ENCODE results near the gene SP140. TPM values are rescaled to one million over a fixed set of nuclear protein-coding genes. Genes with fewer than 3 reads are reported as not detected.

The SP140 gene
- total and polyA plus RNA-seq, 2 of the 8 experiments (the other 6 are each of a cell fraction or from before 2014, with no cell fraction given) = 0.23 to 1.3 TPM

DNA sequence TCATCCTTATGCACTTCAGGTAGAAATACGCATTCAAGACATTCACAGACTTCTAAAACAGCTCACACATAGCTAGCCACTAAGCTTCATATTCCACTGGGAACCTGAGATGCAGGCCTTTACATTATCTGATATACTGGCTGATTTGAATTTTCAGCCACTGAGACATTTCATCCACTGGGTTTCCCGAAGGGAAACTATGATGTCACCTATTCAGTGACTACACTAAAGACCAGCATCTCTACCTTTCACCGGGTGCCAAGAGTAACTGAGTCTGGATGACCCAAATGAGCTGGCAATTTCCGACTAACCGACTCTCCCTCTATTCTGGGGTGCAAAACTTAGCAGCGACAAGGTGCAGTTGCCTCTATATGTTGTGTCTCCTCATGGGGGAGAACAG lies 69.7 kb downstream of the SP140 start (continued):
- TF ChIP-seq EP300 (IDR thresholded peaks at IDR 0.05; ENCODE audit: borderline replicate concordance in 1 of 2, low read depth in 2 of 2, low read length in 2 of 2) (no peak), ZNF274 (IDR thresholded peaks at IDR 0.05; ENCODE audit: borderline replicate concordance, extremely low read depth, low read length) (no peak), SRF (IDR thresholded peaks at IDR 0.05; ENCODE audit: low read depth, low read length) (no peak), SP1 (IDR thresholded peaks at IDR 0.05; ENCODE audit: low read depth, low read length) (no peak), POLR2A (IDR thresholded peaks at IDR 0.05; ENCODE audit: control extremely low read depth in 1 of 2, low read depth in 2 of 2, low read length in 2 of 2) (no peak), EGR1 (IDR thresholded peaks at IDR 0.05; ENCODE audit: borderline replicate concordance, low read depth, low read length) (no peak), CTBP2 (IDR thresholded peaks at IDR 0.05; ENCODE audit: borderline replicate concordance, insufficient read depth, insufficient read length, low read length) (no peak)
- TF ChIP-seq, protein P1, sequence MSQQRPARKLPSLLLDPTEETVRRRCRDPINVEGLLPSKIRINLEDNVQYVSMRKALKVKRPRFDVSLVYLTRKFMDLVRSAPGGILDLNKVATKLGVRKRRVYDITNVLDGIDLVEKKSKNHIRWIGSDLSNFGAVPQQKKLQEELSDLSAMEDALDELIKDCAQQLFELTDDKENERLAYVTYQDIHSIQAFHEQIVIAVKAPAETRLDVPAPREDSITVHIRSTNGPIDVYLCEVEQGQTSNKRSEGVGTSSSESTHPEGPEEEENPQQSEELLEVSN (IDR thresholded peaks at IDR 0.05) = no peak
